WTC11 (cell line): ENCODE data around the gene ABCC3. TPM values are rescaled to one million over a fixed set of nuclear protein-coding genes. Genes with fewer than 3 reads are reported as not detected.

Source experiments
- CBFB ChIP-seq: sonication (generic); formaldehyde crosslinking; IDR thresholded peaks from 2 replicates; pipeline ENCODE4 v1.8.1; 2022; ENCODE audit warnings: mild to moderate bottlenecking, low read depth, missing genetic modification reagents
- CREB1 ChIP-seq: sonication (generic); formaldehyde crosslinking; IDR thresholded peaks from 2 replicates; pipeline ENCODE4 v1.8.0; 2023; ENCODE audit warnings: mild to moderate bottlenecking, missing genetic modification reagents
- CREM ChIP-seq: sonication (generic); formaldehyde crosslinking; IDR thresholded peaks from 2 replicates; pipeline ENCODE4 v1.8.1; 2022; ENCODE audit warnings: mild to moderate bottlenecking, missing genetic modification reagents, moderate library complexity
- ETV6 ChIP-seq: sonication (generic); formaldehyde crosslinking; IDR thresholded peaks from 2 replicates; pipeline ENCODE4 v1.8.1; 2022; ENCODE audit warnings: mild to moderate bottlenecking, missing genetic modification reagents
- IRF2 ChIP-seq: sonication (generic); formaldehyde crosslinking; IDR thresholded peaks from 2 replicates; pipeline ENCODE4 v1.8.0; 2022; ENCODE audit warnings: low read depth, missing genetic modification reagents, borderline replicate concordance
- MXD4 ChIP-seq: fragments of 250-450 bp; sonication (Bioruptor Pico); IDR thresholded peaks from 2 replicates; pipeline ENCODE4 v1.8.0; 2021; ENCODE audit warnings: mild to moderate bottlenecking, moderate library complexity, borderline replicate concordance
- NR2C2 ChIP-seq: sonication (generic); formaldehyde crosslinking; IDR thresholded peaks from 2 replicates; pipeline ENCODE4 v1.8.0; 2022; ENCODE audit warnings: mild to moderate bottlenecking, missing genetic modification reagents
- SMAD4 ChIP-seq: sonication (generic); formaldehyde crosslinking; IDR thresholded peaks from 2 replicates; pipeline ENCODE4 v1.8.0; 2022; ENCODE audit warnings: mild to moderate bottlenecking, missing genetic modification reagents
- SOX15 ChIP-seq: fragments of 250-450 bp; sonication (Bioruptor Pico); IDR thresholded peaks from 2 replicates; pipeline ENCODE4 v1.9.0; 2021; ENCODE audit warnings: mild to moderate bottlenecking
- SP1 ChIP-seq: sonication (generic); formaldehyde crosslinking; conservative IDR thresholded peaks from 2 replicates; pipeline ENCODE4 v1.8.1; 2022; ENCODE audit warnings: missing genetic modification reagents
- ZNF281 ChIP-seq: sonication (generic); formaldehyde crosslinking; IDR thresholded peaks from 2 replicates; pipeline ENCODE4 v1.8.0; 2023; ENCODE audit warnings: mild to moderate bottlenecking, missing genetic modification reagents
- ZNF423 ChIP-seq: fragments of 250-450 bp; sonication (Bioruptor Pico); IDR thresholded peaks from 2 replicates; pipeline ENCODE4 v2.1.2; 2022; ENCODE audit warnings: mild to moderate bottlenecking, moderate library complexity
- ZNF512 ChIP-seq: sonication (generic); formaldehyde crosslinking; IDR thresholded peaks from 2 replicates; pipeline ENCODE4 v1.8.1; 2022; ENCODE audit warnings: missing genetic modification reagents, borderline replicate concordance
- total RNA-seq: library from RNA; stranded (reverse); gene quantifications from 3 replicates; pipeline ENCODE4 v1.2.3, GENCODE V29; 2021
- TF ChIP-seq, protein P1 (sequence below): sonication (generic); formaldehyde crosslinking; IDR thresholded peaks from 2 replicates; pipeline ENCODE4 v1.8.1; 2023; ENCODE audit warnings: mild to moderate bottlenecking, moderate library complexity, missing genetic modification reagents
- TF ChIP-seq, protein P2 (sequence below): sonication (generic); formaldehyde crosslinking; IDR thresholded peaks from 2 replicates; pipeline ENCODE4 v1.8.1; 2022; ENCODE audit warnings: mild to moderate bottlenecking, missing genetic modification reagents, moderate library complexity, borderline replicate concordance
- TF ChIP-seq, protein P3 (sequence below): sonication (generic); formaldehyde crosslinking; IDR thresholded peaks from 2 replicates; pipeline ENCODE4 v1.8.1; 2023; ENCODE audit warnings: mild to moderate bottlenecking, missing genetic modification reagents
- TF ChIP-seq, protein P4 (sequence below): sonication (generic); formaldehyde crosslinking; IDR thresholded peaks from 2 replicates; pipeline ENCODE4 v1.8.0; 2022; ENCODE audit warnings: mild to moderate bottlenecking, missing genetic modification reagents
- TF ChIP-seq, protein P5 (sequence below): sonication (generic); formaldehyde crosslinking; IDR thresholded peaks from 2 replicates; pipeline ENCODE4 v1.8.1; 2022; ENCODE audit warnings: mild to moderate bottlenecking, moderate library complexity, missing genetic modification reagents
- TF ChIP-seq, protein P6 (sequence below): sonication (generic); formaldehyde crosslinking; IDR thresholded peaks from 2 replicates; pipeline ENCODE4 v1.8.0; 2023; ENCODE audit warnings: missing genetic modification reagents, mild to moderate bottlenecking, borderline replicate concordance
- TF ChIP-seq, protein P7 (sequence below): sonication (generic); formaldehyde crosslinking; IDR thresholded peaks from 2 replicates; pipeline ENCODE4 v1.8.0; 2023; ENCODE audit warnings: missing genetic modification reagents
- TF ChIP-seq, protein P8 (sequence below): sonication (generic); formaldehyde crosslinking; IDR thresholded peaks from 2 replicates; pipeline ENCODE4 v1.8.0; 2022; ENCODE audit warnings: mild to moderate bottlenecking, missing genetic modification reagents

The ABCC3 gene
- total RNA-seq, 1 experiment from 2014 or later, result 0.92 TPM

DNA sequence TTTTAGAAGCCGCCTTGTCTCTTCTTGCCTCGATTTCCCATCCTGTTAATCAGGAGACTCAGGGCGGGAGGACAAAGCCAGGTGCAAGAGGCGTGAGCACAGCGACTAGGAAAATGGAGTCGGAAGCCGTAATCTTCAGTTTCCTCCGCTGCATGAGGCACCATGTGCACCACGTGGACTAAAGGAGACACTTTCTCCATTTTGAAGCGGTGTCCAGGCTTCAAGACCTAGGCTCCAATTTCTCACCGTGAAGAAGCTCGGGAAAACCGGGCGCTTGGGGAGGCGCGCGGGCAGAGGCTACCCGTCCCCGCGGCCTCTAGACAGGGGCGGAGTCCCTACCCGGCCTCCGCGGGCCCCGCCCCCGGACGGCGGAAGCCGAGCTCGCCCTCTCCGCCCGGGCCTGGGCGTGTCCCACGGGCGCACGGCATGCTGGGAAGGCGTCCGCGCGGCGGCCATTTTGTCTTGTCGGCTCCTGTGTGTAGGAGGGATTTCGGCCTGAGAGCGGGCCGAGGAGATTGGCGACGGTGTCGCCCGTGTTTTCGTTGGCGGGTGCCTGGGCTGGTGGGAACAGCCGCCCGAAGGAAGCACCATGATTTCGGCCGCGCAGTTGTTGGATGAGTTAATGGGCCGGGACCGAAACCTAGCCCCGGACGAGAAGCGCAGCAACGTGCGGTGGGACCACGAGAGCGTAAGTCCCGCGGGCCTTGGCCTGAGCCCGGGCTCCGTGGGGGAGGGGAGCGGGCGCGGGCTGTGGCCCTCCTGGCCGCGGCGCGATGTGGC, 84.7 kb downstream of the ABCC3 start, which contains the start of gene LUC7L3 (continued):
- TF ChIP-seq ZNF281, result peak; percentile 43; the same call in 1 of the 2 replicates
- peak; percentile 51; the same call in 1 of the 2 replicates for TF ChIP-seq CREM (CRISPR knock-in tag)
- TF ChIP-seq ZNF423 (CRISPR knock-in tag), result no peak
- TF ChIP-seq, protein P1, sequence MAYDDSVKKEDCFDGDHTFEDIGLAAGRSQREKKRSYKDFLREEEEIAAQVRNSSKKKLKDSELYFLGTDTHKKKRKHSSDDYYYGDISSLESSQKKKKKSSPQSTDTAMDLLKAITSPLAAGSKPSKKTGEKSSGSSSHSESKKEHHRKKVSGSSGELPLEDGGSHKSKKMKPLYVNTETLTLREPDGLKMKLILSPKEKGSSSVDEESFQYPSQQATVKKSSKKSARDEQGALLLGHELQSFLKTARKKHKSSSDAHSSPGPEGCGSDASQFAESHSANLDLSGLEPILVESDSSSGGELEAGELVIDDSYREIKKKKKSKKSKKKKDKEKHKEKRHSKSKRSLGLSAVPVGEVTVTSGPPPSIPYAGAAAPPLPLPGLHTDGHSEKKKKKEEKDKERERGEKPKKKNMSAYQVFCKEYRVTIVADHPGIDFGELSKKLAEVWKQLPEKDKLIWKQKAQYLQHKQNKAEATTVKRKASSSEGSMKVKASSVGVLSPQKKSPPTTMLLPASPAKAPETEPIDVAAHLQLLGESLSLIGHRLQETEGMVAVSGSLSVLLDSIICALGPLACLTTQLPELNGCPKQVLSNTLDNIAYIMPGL (CRISPR knock-in tag), result 0 out of 2 replicates have a peak, but pooled peaks have one; percentile 48
- TF ChIP-seq SOX15, result no peak
- TF ChIP-seq, protein P2, sequence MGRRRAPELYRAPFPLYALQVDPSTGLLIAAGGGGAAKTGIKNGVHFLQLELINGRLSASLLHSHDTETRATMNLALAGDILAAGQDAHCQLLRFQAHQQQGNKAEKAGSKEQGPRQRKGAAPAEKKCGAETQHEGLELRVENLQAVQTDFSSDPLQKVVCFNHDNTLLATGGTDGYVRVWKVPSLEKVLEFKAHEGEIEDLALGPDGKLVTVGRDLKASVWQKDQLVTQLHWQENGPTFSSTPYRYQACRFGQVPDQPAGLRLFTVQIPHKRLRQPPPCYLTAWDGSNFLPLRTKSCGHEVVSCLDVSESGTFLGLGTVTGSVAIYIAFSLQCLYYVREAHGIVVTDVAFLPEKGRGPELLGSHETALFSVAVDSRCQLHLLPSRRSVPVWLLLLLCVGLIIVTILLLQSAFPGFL (CRISPR knock-in tag), result peak; percentile 42; the same call in 1 of the 2 replicates
- TF ChIP-seq ETV6, result no peak
- peak; percentile 75; the same call in 1 of the 2 replicates for TF ChIP-seq CREB1 (CRISPR knock-in tag)
- TF ChIP-seq, protein P3, sequence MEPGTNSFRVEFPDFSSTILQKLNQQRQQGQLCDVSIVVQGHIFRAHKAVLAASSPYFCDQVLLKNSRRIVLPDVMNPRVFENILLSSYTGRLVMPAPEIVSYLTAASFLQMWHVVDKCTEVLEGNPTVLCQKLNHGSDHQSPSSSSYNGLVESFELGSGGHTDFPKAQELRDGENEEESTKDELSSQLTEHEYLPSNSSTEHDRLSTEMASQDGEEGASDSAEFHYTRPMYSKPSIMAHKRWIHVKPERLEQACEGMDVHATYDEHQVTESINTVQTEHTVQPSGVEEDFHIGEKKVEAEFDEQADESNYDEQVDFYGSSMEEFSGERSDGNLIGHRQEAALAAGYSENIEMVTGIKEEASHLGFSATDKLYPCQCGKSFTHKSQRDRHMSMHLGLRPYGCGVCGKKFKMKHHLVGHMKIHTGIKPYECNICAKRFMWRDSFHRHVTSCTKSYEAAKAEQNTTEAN (CRISPR knock-in tag), result peak; percentile 64; the same call in 1 of the 2 replicates
- no peak for TF ChIP-seq ZNF512 (CRISPR knock-in tag)
- TF ChIP-seq, protein P4, sequence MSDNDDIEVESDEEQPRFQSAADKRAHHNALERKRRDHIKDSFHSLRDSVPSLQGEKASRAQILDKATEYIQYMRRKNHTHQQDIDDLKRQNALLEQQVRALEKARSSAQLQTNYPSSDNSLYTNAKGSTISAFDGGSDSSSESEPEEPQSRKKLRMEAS (CRISPR knock-in tag), result peak; percentile 81
- TF ChIP-seq CBFB (CRISPR knock-in tag), result no peak
- TF ChIP-seq IRF2 (CRISPR knock-in tag), result 0 out of 2 replicates have a peak, but pooled peaks have one; percentile 55
- TF ChIP-seq, protein P5, sequence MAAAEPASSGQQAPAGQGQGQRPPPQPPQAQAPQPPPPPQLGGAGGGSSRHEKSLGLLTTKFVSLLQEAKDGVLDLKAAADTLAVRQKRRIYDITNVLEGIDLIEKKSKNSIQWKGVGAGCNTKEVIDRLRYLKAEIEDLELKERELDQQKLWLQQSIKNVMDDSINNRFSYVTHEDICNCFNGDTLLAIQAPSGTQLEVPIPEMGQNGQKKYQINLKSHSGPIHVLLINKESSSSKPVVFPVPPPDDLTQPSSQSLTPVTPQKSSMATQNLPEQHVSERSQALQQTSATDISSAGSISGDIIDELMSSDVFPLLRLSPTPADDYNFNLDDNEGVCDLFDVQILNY (CRISPR knock-in tag), result peak; percentile 51; the same call in 1 of the 2 replicates
- no peak; the same call in 1 of the 2 replicates for TF ChIP-seq NR2C2 (CRISPR knock-in tag)
- no peak for TF ChIP-seq MXD4 (CRISPR knock-in tag)
- TF ChIP-seq, protein P6, sequence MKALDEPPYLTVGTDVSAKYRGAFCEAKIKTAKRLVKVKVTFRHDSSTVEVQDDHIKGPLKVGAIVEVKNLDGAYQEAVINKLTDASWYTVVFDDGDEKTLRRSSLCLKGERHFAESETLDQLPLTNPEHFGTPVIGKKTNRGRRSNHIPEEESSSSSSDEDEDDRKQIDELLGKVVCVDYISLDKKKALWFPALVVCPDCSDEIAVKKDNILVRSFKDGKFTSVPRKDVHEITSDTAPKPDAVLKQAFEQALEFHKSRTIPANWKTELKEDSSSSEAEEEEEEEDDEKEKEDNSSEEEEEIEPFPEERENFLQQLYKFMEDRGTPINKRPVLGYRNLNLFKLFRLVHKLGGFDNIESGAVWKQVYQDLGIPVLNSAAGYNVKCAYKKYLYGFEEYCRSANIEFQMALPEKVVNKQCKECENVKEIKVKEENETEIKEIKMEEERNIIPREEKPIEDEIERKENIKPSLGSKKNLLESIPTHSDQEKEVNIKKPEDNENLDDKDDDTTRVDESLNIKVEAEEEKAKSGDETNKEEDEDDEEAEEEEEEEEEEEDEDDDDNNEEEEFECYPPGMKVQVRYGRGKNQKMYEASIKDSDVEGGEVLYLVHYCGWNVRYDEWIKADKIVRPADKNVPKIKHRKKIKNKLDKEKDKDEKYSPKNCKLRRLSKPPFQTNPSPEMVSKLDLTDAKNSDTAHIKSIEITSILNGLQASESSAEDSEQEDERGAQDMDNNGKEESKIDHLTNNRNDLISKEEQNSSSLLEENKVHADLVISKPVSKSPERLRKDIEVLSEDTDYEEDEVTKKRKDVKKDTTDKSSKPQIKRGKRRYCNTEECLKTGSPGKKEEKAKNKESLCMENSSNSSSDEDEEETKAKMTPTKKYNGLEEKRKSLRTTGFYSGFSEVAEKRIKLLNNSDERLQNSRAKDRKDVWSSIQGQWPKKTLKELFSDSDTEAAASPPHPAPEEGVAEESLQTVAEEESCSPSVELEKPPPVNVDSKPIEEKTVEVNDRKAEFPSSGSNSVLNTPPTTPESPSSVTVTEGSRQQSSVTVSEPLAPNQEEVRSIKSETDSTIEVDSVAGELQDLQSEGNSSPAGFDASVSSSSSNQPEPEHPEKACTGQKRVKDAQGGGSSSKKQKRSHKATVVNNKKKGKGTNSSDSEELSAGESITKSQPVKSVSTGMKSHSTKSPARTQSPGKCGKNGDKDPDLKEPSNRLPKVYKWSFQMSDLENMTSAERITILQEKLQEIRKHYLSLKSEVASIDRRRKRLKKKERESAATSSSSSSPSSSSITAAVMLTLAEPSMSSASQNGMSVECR (CRISPR knock-in tag), result peak; percentile 88; the same call in 1 of the 2 replicates
- TF ChIP-seq, protein P7, sequence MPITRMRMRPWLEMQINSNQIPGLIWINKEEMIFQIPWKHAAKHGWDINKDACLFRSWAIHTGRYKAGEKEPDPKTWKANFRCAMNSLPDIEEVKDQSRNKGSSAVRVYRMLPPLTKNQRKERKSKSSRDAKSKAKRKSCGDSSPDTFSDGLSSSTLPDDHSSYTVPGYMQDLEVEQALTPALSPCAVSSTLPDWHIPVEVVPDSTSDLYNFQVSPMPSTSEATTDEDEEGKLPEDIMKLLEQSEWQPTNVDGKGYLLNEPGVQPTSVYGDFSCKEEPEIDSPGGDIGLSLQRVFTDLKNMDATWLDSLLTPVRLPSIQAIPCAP, result no peak
- TF ChIP-seq, protein P8, sequence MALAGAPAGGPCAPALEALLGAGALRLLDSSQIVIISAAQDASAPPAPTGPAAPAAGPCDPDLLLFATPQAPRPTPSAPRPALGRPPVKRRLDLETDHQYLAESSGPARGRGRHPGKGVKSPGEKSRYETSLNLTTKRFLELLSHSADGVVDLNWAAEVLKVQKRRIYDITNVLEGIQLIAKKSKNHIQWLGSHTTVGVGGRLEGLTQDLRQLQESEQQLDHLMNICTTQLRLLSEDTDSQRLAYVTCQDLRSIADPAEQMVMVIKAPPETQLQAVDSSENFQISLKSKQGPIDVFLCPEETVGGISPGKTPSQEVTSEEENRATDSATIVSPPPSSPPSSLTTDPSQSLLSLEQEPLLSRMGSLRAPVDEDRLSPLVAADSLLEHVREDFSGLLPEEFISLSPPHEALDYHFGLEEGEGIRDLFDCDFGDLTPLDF (CRISPR knock-in tag), result peak; percentile 76; the same call in 1 of the 2 replicates
- TF ChIP-seq SMAD4, result no peak
- TF ChIP-seq SP1 (CRISPR knock-in tag), result peak; percentile 99
